Neutrophil (primary cell): ENCODE measurements around the gene SNRNP25.

Experiments
- H3K27ac ChIP-seq: fragments of 200-600 bp; sonication (generic); 2 replicates; pipeline ENCODE4 v1.5.1; 2016; ENCODE audit warnings: mild to moderate bottlenecking, moderate library complexity
- H3K27me3 ChIP-seq: fragments of 200-600 bp; sonication (generic); 2 replicates; pipeline ENCODE4 v1.6.0; 2016; ENCODE audit warnings: mild to moderate bottlenecking
- H3K36me3 ChIP-seq: fragments of 200-600 bp; sonication (generic); 2 replicates; pipeline ENCODE4 v1.5.1; 2017
- H3K4me1 ChIP-seq, 2 experiments: fragments of 200-600 bp in 1 of 2; sonication (generic) in 1 of 2; 1 replicate in 1 of 2; 2 replicates in 1 of 2; pipeline versions ENCODE4 v1.5.1 to v1.6.1; 2013 to 2016; ENCODE audit warnings: low read depth in 1 of 2, low read length in 1 of 2, mild to moderate bottlenecking in 1 of 2, moderate library complexity in 1 of 2; ENCODE audit not compliant: control insufficient read depth in 1 of 2, insufficient read depth in 1 of 2
- H3K4me3 ChIP-seq, 2 experiments: fragments of 200-600 bp in 1 of 2; sonication (generic) in 1 of 2; 1 replicate in 1 of 2; 2 replicates in 1 of 2; pipeline ENCODE4 v1.5.1; 2013 to 2016; ENCODE audit warnings: low read depth in 1 of 2, low read length in 1 of 2, mild to moderate bottlenecking in 1 of 2, moderate library complexity in 1 of 2
- H3K9me3 ChIP-seq: fragments of 200-600 bp; sonication (generic); 2 replicates; pipeline ENCODE4 v1.5.1; 2016
- TF ChIP-seq, protein P1 (sequence below): fragments of 200-600 bp; sonication (generic); IDR thresholded peaks from 2 replicates; pipeline ENCODE4 v1.5.1; 2016; ENCODE audit warnings: antibody characterized with exemption

The SNRNP25 gene

DNA sequence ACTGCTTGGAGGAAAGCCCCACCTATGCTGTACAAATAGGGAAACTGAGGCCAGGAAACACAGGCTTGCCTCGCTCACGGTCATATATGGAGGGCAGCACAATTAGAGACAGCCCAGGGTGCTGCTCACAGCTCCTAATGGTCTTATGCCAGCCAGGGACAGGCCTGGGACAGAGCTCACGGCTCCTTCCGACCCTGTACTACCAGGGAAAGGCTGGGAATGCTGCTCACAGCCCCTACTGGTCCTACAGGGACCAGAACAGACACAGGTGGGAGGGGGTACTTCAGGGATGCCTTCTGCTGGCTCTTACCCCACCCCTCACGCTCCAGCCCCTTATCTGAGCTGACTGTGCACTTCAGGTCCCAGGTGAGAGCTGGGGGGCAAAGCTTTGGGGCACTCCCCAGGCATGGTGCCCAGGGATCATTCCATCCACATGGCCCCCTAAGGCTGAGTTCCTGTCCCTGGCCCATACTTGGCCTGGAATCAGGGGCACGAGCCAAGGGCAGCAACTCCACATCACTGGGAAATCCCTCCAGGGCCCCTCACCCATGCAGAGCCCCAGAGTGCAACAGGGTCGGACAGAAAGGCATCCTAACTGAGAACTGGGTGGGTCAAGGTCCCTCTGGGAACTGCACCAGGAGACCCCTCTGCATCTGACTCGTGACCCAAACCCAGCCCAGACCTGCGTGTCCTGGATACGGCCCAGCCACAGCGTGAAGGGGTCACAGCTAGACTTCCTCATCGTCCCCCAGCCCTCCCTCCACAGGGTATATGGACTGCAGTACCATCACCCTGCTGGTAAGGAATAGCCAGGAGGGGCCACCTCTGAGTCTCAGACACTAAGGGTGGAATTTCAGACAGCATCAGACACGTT is 12.9 kb downstream of the SNRNP25 start:
- H3K27ac ChIP-seq: no peak overlapping the region
- H3K4me3 ChIP-seq: no peak overlapping the region
- no peaks in the 10 kb centered on the region for H3K4me1 ChIP-seq
- TF ChIP-seq, protein P1, sequence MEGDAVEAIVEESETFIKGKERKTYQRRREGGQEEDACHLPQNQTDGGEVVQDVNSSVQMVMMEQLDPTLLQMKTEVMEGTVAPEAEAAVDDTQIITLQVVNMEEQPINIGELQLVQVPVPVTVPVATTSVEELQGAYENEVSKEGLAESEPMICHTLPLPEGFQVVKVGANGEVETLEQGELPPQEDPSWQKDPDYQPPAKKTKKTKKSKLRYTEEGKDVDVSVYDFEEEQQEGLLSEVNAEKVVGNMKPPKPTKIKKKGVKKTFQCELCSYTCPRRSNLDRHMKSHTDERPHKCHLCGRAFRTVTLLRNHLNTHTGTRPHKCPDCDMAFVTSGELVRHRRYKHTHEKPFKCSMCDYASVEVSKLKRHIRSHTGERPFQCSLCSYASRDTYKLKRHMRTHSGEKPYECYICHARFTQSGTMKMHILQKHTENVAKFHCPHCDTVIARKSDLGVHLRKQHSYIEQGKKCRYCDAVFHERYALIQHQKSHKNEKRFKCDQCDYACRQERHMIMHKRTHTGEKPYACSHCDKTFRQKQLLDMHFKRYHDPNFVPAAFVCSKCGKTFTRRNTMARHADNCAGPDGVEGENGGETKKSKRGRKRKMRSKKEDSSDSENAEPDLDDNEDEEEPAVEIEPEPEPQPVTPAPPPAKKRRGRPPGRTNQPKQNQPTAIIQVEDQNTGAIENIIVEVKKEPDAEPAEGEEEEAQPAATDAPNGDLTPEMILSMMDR: no peak
- H3K9me3 ChIP-seq: no peaks in the 10 kb centered on the region
- H3K27me3 ChIP-seq: peaks cover 53% of the 10 kb centered on the region
- no peaks in the 10 kb centered on the region for H3K36me3 ChIP-seq

DNA sequence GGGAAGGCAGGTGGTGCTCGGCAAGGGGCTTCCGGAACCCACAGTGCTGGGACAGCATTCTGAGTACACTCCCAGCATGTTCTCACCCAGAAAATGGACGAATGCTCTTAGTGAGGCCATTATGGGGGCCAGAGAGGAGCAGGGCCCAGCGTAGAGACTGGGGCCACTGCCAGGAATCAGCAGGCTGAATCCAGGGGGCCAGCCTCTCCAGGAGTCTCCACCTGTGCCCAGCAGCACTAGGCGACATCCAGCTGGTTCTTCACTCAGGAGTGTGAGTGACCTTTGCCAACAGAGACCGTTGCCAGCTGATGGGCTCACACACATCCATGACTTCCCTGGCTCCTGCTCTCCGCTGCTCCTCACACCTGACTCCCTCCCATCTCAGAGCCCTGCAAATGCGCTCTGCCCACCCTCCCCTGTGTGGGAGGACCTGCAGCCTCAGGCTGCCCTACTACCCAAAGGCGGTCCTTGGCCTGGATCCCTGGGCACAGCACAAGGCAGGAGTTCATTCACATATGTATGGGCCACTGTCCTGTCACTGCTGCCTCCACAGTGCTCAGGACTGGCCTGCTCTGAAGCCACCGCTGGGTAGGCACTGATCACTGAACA is 13.7 kb downstream of the SNRNP25 start:
- peaks cover 0 to 6% of the 10 kb centered on the region in 2 experiments for H3K4me1 ChIP-seq

DNA sequence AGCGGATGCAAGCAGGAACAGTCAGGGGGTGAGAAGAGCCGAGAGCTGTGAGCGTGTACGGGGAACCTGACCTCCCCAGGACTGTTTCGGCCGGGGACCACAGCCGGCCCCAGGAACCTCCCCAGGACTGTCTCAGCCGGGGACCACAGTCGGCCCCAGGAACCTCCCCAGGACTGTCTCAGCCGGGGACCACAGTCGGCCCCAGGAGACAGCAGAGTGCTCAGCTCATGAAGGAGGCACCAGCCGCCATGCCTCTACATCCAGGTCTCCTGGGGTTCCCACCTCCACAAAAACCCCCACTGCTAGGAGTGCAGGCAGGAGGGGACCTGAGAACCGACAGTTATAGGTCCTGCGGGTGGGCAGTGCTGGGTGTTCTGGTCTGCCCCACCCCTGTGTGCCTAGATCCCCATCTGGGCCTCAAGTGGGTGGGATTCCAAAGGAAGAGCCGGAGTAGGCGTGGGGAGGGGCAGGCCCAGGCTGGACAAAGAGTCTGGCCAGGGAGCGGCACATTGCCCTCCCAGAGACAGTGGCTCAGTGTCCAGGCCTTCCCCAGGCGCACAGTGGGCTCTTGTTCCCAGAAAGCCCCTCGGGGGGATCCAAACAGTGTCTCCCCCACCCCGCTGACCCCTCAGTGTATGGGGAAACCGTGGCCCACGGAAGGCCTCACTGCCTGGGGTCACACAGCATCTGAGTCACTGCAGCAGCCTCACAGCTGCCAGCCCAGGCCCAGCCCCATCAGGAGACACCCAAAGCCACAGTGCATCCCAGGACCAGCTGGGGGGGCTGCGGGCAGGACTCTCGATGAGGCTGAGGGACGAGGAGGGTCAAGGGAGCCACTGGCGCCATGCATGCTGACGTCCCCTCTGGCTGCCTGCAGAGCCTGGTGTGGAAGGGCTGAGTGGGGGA is 14.5 kb downstream of the SNRNP25 start:
- no peak overlapping the region for H3K27ac ChIP-seq
- H3K4me3 ChIP-seq: no peak overlapping the region
- TF ChIP-seq, protein P1: no peak
- H3K36me3 ChIP-seq: no peaks in the 10 kb centered on the region
- peaks cover 0 to 11% of the 10 kb centered on the region in 2 experiments for H3K4me1 ChIP-seq
- peaks cover 69% of the 10 kb centered on the region for H3K27me3 ChIP-seq
- no peaks in the 10 kb centered on the region for H3K9me3 ChIP-seq

More for the DNA sequence above, 13.7 kb downstream of the SNRNP25 start:
- Histone ChIP-seq H3K27ac (no peak overlapping the region), H3K27me3 (peaks cover 60% of the 10 kb centered on the region), H3K36me3 (no peaks in the 10 kb centered on the region), H3K4me3 (no peak overlapping the region), H3K9me3 (no peaks in the 10 kb centered on the region)
- TF ChIP-seq, protein P1: no peak

DNA sequence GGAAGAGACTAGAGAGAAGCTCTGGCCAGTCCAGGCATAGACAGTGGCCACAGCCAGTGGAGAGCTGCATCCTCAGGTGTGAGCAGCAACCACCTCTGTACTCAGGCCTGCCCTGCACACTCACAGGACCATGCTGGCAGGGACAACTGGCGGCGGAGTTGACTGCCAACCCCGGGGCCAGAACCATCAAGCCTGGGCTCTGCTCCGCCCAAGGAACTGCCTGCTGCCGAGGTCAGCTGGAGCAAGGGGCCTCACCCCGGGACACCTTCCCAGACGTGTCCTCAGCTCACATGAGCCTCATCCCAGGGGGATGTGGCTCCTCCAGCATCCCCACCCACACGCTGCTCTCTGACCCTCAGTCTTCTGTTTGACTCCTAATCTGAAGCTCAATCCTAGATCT is 15.6 kb downstream of the SNRNP25 start:
- H3K36me3 ChIP-seq: no peaks in the 10 kb centered on the region
- no peak overlapping the region for H3K4me3 ChIP-seq
- no peaks in the 10 kb centered on the region for H3K9me3 ChIP-seq
- TF ChIP-seq, protein P1: no peak
- H3K27me3 ChIP-seq: peaks cover 79% of the 10 kb centered on the region
- H3K4me1 ChIP-seq: peaks cover 0 to 11% of the 10 kb centered on the region in 2 experiments
- H3K27ac ChIP-seq: no peak overlapping the region

DNA sequence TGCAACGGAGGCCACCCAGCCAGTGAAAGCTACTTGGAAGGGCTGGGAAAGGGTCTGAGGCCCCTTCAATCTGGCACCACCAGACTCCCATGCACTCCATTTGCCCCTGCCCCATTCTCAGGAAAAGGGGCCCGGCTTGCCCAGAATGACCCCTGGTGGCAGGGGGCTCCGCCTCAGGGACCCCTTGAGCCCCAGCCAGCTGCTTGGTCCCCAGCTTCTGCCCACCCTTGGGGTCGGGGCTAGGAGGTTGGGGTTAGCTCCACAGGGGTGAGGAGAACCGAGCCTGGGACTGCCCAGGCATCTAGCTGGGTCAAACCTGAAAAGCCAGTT is 17.5 kb downstream of the SNRNP25 start:
- peaks cover 94% of the 10 kb centered on the region for H3K27me3 ChIP-seq
- H3K27ac ChIP-seq: no peak overlapping the region
- TF ChIP-seq, protein P1: no peak
- no peaks in the 10 kb centered on the region for H3K36me3 ChIP-seq
- H3K9me3 ChIP-seq: no peaks in the 10 kb centered on the region
- H3K4me1 ChIP-seq: peaks cover under 1 to 12% of the 10 kb centered on the region in 2 experiments
- no peak overlapping the region for H3K4me3 ChIP-seq
